Gastroesophageal sphincter (tissue), 3 donors: ENCODE results near the gene UAP1L1.

ENCODE experiments used
- CTCF ChIP-seq, 4 experiments: fragments of 200-600 bp in 2 of 4; fragments of 450-650 bp in 2 of 4; sonication (generic) in 1 of 4; IDR thresholded peaks; one replicate each; pipeline ENCODE4 v1.5.1; 2017 to 2019; ENCODE audit warnings: antibody characterized with exemption in 4 of 4, mild to moderate bottlenecking in 2 of 4, moderate library complexity in 2 of 4
- EP300 ChIP-seq: sonication (generic); formaldehyde crosslinking; IDR thresholded peaks from one replicate; pipeline ENCODE4 v1.6.1; 2017; ENCODE audit warnings: antibody characterized with exemption, mild to moderate bottlenecking
- POLR2A ChIP-seq, 2 donors: fragments of 450-650 bp; IDR thresholded peaks; one replicate each; pipeline ENCODE4 v1.6.1; 2017; ENCODE audit warnings: antibody characterized with exemption in 2 of 2, mild to moderate bottlenecking in 2 of 2, moderate library complexity in 1 of 2

- TF ChIP-seq CTCF (IDR thresholded peaks at IDR 0.05) (peak in 1 of 4 experiments; percentile 13), POLR2A (IDR thresholded peaks at IDR 0.05) (peak; percentile 25 to 58), EP300 (no peak)
Measured at GRCh38 chr9:137114613-137115393, 37.5 kb downstream of the UAP1L1 start, which contains the start of gene DPP7.
